Natural killer cell treated with Interleukin-12 subunit alpha and Interleukin-12 subunit beta and Interleukin-15 and Interleukin-18, amount 100 ng/mL, for 72 hours (primary cell): ENCODE results near the gene ABCG4. TPM values are rescaled to one million over a fixed set of nuclear protein-coding genes. Genes with fewer than 3 reads are reported as not detected.
"Not testable (repeated sequence)": the region's sequence is repeated elsewhere in the genome, so short reads cannot be mapped to it uniquely, and the experiment has no call there.

Source experiments
- ATAC-seq, 2 donors: fragments of 150-1000 bp; cut with Tn5 transposase in 1 of 2; sonication (Bioruptor Pico), chemical (Tn5 transposase) in 1 of 2; 2 replicates each; pipeline ENCODE4 v1.10.0; 2021
- DNase-seq: peaks from one replicate; pipeline ENCODE4 v3.0.0; 2022; ENCODE audit warnings: low spot score
- H3K27ac Mint-ChIP-seq, 2 donors: 1 replicate in 1 of 2; 2 replicates in 1 of 2; pipeline ENCODE4 v1.8.0; 2022; ENCODE audit warnings: mixed read lengths in 2 of 2, mild to moderate bottlenecking in 1 of 2, moderate library complexity in 1 of 2
- H3K27me3 Mint-ChIP-seq, 2 donors: 1 replicate in 1 of 2; 2 replicates in 1 of 2; pipeline ENCODE4 v1.8.0; 2022; ENCODE audit warnings: mixed read lengths in 2 of 2
- H3K36me3 Mint-ChIP-seq: one replicate; pipeline ENCODE4 v1.8.0; 2022; ENCODE audit warnings: mixed read lengths
- H3K4me1 Mint-ChIP-seq, 2 donors: 1 replicate in 1 of 2; 2 replicates in 1 of 2; pipeline ENCODE4 v1.8.0; 2022; ENCODE audit warnings: low read depth in 2 of 2, mixed read lengths in 2 of 2, mild to moderate bottlenecking in 1 of 2
- H3K4me3 Mint-ChIP-seq: one replicate; pipeline ENCODE4 v1.8.0; 2022; ENCODE audit warnings: mixed read lengths
- H3K9me3 Mint-ChIP-seq: 2 replicates; pipeline ENCODE4 v1.8.0; 2022; ENCODE audit warnings: mixed read lengths
- total RNA-seq, 2 donors: library from RNA; stranded (reverse); gene quantifications; one replicate each; pipeline ENCODE4 v1.2.3, GENCODE V29; 2022

ABCG4 gene
- not detected for total RNA-seq

GRCh38 chr11:119149018-119149785 is at the start of gene ABCG4:
ABCG4 (plus strand) TSS chr11:119149052; CDS start chr11:119149966, 914 bp downstream.
- Mint-ChIP-seq H3K27me3 (peaks cover 40 to 56% of the 10 kb centered on the region in 2 donors), H3K9me3 (no peaks in the 10 kb centered on the region), H3K4me1 (peaks cover 12 to 14% of the 10 kb centered on the region in 2 donors), H3K36me3 (no peaks in the 10 kb centered on the region), H3K27ac (no peak within 1 kb of the TSS), H3K4me3 (peak within 1 kb of the TSS; percentile 16)
- DNase-seq (no peak), ATAC-seq (peak; percentile 58 to 71)

GRCh38 chr11:119099711-119100110 is 49.1 kb upstream of the ABCG4 start:
- no peaks in the 10 kb centered on the region for H3K27me3 Mint-ChIP-seq
- DNase-seq, result no peak
- H3K4me3 Mint-ChIP-seq, result peak overlapping the region; percentile 92
- peak overlapping the region; percentile 95 to 99 for H3K27ac Mint-ChIP-seq
- H3K4me1 Mint-ChIP-seq, result peaks cover 38% of the 10 kb centered on the region in 2 donors
- peaks cover 27% of the 10 kb centered on the region for H3K36me3 Mint-ChIP-seq
- no peaks in the 10 kb centered on the region for H3K9me3 Mint-ChIP-seq
- ATAC-seq, result no peak

GRCh38 chr11:119100246-119100970 is 48.4 kb upstream of the ABCG4 start:
- DNase-seq (no peak), ATAC-seq (no peak)
- Mint-ChIP-seq H3K36me3 (peaks cover 27% of the 10 kb centered on the region), H3K4me3 (peak overlapping the region; percentile 92), H3K4me1 (peaks cover 32 to 35% of the 10 kb centered on the region in 2 donors), H3K27me3 (no peaks in the 10 kb centered on the region), H3K27ac (peak overlapping the region; percentile 95 to 99), H3K9me3 (no peaks in the 10 kb centered on the region)

DNA sequence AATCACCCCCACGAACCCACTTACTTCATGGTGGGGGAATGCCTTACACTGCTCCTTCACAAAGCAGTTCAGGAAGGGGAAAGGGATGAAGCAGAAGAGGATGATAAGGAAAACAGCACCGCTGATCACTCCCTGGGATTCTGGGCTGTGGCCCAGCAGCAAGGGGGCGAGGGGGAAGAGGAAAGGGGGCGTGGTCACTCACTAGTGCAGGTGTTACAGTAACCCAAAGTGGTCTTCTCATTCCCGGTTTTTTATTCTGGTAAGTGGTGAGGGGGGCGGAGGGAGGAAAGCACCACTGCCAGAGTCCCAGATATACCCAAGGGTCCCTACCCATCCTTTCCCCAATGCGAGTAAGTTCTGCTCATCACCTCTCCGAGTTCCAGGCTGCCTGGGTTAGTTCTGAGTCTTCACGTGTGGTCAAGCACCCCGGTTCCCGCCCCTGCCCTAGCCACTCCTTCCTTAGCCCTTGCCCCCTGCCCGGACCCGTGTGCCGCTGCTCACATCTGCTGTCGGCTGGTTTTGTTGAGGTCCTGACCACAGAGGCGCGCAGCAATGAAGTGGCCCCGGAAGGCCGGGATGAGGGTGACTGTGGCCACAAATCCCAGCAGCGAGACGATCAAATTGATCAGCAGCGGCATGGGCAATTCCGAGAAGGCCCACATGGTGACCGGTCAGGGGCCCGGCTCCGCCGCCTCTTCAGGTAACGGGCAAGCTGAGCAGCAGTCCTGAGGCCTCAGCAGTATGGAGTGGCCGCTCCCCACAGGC is 47.7 kb upstream of the ABCG4 start:
- Mint-ChIP-seq H3K4me3 (peak overlapping the region; percentile 92), H3K36me3 (peaks cover 27% of the 10 kb centered on the region), H3K9me3 (no peaks in the 10 kb centered on the region), H3K27ac (peak overlapping the region; percentile 95 to 99), H3K4me1 (peaks cover 27 to 31% of the 10 kb centered on the region in 2 donors), H3K27me3 (no peaks in the 10 kb centered on the region)
- DNase-seq (peak; percentile 68), ATAC-seq (peak; percentile 66 to 72)

DNA sequence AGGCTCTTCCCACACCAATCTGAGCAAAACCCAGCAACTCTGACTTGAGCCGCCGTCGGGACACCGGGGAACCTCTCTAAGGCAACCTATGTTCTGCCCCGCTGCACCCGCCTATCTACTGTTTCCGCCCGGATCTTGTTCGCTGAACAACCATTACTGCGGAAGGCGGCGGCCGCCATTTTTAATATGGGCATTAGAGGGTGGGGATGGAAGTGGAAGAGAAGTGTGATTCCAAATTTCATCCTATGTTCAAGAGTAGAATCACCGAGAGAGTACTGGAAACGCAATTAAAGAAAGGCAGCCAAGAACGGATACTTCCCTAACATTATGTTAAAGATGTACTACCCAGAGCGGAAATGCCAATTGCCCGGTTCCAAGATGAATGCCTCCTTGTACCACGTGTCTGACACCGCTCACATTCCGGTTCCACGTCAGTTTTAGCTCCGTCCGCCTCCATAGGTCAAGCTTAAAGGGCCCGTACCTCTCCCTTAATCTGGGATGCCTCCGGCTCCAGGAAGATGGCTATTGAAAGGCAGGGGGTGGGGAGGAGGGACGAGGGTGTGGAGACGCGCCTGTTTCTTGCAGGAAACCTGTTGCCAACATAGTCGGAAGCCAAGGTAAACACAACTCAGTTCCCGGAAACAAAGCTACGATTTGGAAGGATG is 47.0 kb upstream of the ABCG4 start, which contains the start of gene DPAGT1:
TSS of gene DPAGT1 (minus strand) at position 95 of the 665 bp plus-strand sequence. CDS start 198 bp downstream, outside the sequence.
- H3K27me3 Mint-ChIP-seq, result no peaks in the 10 kb centered on the region
- H3K4me3 Mint-ChIP-seq, result peak within 1 kb of the TSS; percentile 92
- H3K36me3 Mint-ChIP-seq, result peaks cover 22% of the 10 kb centered on the region
- peak; percentile 88 for DNase-seq
- peak; percentile 90 to 94 for ATAC-seq
- peak within 1 kb of the TSS; percentile 95 to 99 for H3K27ac Mint-ChIP-seq
- H3K4me1 Mint-ChIP-seq, result peaks cover 31 to 33% of the 10 kb centered on the region in 2 donors
- H3K9me3 Mint-ChIP-seq, result no peaks in the 10 kb centered on the region

DNA sequence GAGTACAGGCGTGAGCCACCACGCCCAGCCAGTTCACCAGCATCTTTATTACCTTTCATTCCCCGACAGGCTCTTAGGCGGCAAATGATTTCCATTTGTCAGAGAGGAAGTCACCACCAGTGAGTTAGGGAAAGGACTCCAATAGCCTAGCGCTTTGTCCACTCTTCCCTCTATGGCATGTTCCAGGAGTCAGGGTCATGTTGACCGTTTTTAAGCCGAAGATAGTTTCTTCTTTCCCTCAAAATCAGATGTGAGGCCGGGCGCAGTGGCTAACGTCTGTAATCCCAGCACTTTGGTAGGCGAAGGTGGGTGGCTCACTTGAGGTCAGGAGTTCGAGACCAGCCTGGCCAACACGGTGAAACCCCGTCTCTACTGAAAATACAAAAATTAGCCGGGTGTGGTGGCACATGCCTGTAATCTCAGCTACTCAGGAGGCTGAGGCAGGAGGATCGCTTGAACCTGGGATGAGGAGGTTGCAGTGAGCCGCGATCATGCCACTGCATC is 45.6 kb upstream of the ABCG4 start:
- not testable (repeated sequence) for H3K4me3 Mint-ChIP-seq, ATAC-seq, DNase-seq, H3K27me3 Mint-ChIP-seq, H3K9me3 Mint-ChIP-seq
- H3K36me3 Mint-ChIP-seq, result peaks cover 15% of the 10 kb centered on the region
- peak overlapping the region in 1 of 2 donors; percentile 95 for H3K27ac Mint-ChIP-seq
- H3K4me1 Mint-ChIP-seq, result peaks cover 33 to 37% of the 10 kb centered on the region in 2 donors

DNA sequence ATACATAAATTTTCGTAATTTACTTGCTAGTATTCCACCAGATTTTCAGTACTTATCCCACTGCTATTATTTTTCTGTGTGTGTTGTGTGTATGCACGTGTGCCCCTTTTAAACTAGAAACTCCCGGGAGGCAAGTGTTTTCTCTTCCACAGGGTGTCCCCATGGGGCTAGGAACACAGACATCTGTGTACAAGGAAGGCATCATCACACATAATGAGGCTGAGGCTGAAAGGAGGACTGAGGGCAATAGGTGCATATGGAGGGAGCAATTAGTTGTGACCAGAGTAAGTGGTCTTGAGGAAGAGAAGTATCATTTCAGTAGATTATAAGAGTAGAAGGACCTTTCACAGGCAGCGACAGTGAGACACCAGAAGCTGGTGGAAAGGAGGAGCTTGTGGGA is 45.1 kb upstream of the ABCG4 start:
- Mint-ChIP-seq H3K36me3 (peaks cover 9% of the 10 kb centered on the region), H3K4me1 (peaks cover 39 to 43% of the 10 kb centered on the region in 2 donors), H3K27ac (peak overlapping the region in 1 of 2 donors; percentile 95), H3K4me3 (no peak overlapping the region), H3K9me3 (no peaks in the 10 kb centered on the region), H3K27me3 (no peaks in the 10 kb centered on the region)
- ATAC-seq (no peak), DNase-seq (no peak)

GRCh38 chr11:119106564-119107537 is 42.0 kb upstream of the ABCG4 start, which contains the start of gene C2CD2L:
C2CD2L (plus strand) TSS chr11:119107344; CDS start chr11:119107742, 398 bp downstream.
- Mint-ChIP-seq H3K4me1 (peaks cover 39 to 46% of the 10 kb centered on the region in 2 donors), H3K27ac (peak within 1 kb of the TSS; percentile 81 to 91), H3K9me3 (no peaks in the 10 kb centered on the region), H3K36me3 (peaks cover 6% of the 10 kb centered on the region), H3K4me3 (peak within 1 kb of the TSS; percentile 97), H3K27me3 (no peaks in the 10 kb centered on the region)
- ATAC-seq, result peak; percentile 96 to 98
- peak; percentile 94 for DNase-seq

DNA sequence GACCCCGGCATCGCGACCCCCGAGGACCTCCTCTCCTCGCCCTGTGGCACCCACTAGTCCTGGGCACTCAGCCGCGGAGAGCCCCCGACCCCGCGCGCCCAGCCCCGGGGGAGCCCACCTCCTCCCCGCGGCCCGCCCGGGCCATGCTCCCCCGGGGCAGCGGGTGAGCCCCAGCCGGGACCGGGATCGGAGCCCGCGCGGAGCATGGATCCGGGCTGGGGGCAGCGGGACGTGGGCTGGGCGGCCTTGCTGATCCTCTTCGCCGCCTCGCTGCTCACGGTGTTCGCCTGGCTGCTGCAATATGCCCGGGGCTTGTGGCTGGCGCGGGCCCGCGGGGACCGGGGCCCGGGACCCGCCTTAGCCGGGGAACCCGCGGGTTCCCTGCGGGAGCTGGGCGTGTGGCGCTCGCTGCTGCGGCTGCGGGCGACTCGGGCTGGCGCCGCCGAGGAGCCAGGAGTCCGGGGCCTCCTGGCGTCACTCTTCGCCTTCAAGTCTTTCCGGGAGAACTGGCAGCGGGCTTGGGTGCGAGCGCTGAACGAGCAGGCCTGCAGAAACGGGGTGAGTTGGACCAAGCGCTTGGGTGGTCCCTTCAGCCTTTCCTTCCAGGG is 41.2 kb upstream of the ABCG4 start:
- Mint-ChIP-seq H3K27ac (peak overlapping the region; percentile 81 to 88), H3K27me3 (no peaks in the 10 kb centered on the region), H3K36me3 (peaks cover 8% of the 10 kb centered on the region), H3K9me3 (no peaks in the 10 kb centered on the region), H3K4me1 (peaks cover 37 to 39% of the 10 kb centered on the region in 2 donors), H3K4me3 (peak overlapping the region; percentile 97)
- peak in 1 of 2 donors; percentile 21 for ATAC-seq
- DNase-seq, result no peak

DNA sequence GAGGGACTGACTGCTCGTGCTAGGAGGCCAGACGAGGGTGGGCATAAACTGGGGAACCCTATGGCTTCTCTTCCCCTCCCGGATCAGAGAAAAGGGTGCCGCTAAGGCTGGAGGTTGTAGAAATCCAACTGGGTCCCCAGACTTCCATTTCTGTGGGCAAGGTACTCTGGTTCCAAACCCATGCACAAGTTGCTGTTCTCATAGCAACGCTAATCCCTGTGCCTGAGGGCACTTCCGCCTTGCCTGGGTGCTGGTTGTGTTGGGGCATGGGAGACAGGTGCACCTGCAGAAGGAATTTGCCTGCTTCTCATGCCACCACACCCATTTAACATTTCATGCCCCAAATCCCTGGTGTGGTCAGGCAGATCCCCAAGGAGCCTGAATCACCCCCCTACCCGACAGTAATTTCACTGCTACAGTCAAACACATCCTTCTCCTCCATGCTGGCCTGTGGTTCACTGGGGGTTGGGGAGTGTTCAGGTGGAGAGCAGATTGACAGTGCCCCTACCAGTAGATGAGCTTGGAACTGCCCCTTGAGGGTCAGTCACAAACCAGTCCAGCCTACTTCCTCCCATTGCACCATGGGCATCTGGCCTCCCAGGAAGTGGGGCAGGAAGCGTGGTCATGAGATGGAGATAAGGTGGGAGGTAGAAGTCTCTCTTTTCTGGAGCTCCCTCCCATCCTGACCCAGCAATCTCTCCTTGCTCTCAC is 40.6 kb upstream of the ABCG4 start:
- no peak for DNase-seq
- Mint-ChIP-seq H3K27ac (peak overlapping the region; percentile 81 to 88), H3K4me1 (peaks cover 37 to 39% of the 10 kb centered on the region in 2 donors), H3K9me3 (no peaks in the 10 kb centered on the region), H3K27me3 (no peaks in the 10 kb centered on the region), H3K36me3 (peaks cover 8% of the 10 kb centered on the region), H3K4me3 (peak overlapping the region; percentile 97)
- ATAC-seq, result peak in 1 of 2 donors; percentile 37

GRCh38 chr11:119108857-119109221 is 40.0 kb upstream of the ABCG4 start:
- Mint-ChIP-seq H3K27ac (peak overlapping the region; percentile 81 to 88), H3K9me3 (no peaks in the 10 kb centered on the region), H3K4me3 (peak overlapping the region; percentile 97), H3K27me3 (no peaks in the 10 kb centered on the region), H3K36me3 (peaks cover 8% of the 10 kb centered on the region), H3K4me1 (peaks cover 35 to 39% of the 10 kb centered on the region in 2 donors)
- ATAC-seq, result no peak
- no peak for DNase-seq
